HG03280 (cell line): ENCODE measurements around the gene CAMKMT.

Experiments
- ATAC-seq: cut with Tn5 transposase; IDR thresholded peaks from one replicate; pipeline ENCODE4 v1.9.1; 2021; ENCODE audit warnings: mild to moderate bottlenecking, moderate library complexity; ENCODE audit not compliant: unreplicated experiment

Gene CAMKMT

GRCh38 chr2:44766777-44767176 is 405.0 kb downstream of the CAMKMT start:
- ATAC-seq = no peak

- no peak for ATAC-seq
Observed at GRCh38 chr2:44767691-44768090, 405.9 kb downstream of the CAMKMT start.

GRCh38 chr2:44768438-44769236 is 406.9 kb downstream of the CAMKMT start:
- no peak for ATAC-seq

GRCh38 chr2:44769349-44770011 is 407.7 kb downstream of the CAMKMT start:
- no peak for ATAC-seq

- no peak for ATAC-seq
Observed at GRCh38 chr2:44770221-44771195, 408.8 kb downstream of the CAMKMT start.

- ATAC-seq = no peak
Observed at GRCh38 chr2:44771522-44771921, 409.8 kb downstream of the CAMKMT start.

- no peak for ATAC-seq
Observed at GRCh38 chr2:44772131-44772530, 410.4 kb downstream of the CAMKMT start.

- no peak for ATAC-seq
Observed at GRCh38 chr2:44772669-44773378, 411.1 kb downstream of the CAMKMT start.

- no peak for ATAC-seq
Observed at GRCh38 chr2:44774826-44775492, 413.2 kb downstream of the CAMKMT start.

- ATAC-seq = no peak
Observed at GRCh38 chr2:44777036-44777435, 415.3 kb downstream of the CAMKMT start.

- no peak for ATAC-seq
Observed at GRCh38 chr2:44777537-44777936, 415.8 kb downstream of the CAMKMT start.

- ATAC-seq = peak; percentile 42
Observed at GRCh38 chr2:44778221-44778654, 416.5 kb downstream of the CAMKMT start.

- ATAC-seq = peak; percentile 97
Observed at GRCh38 chr2:44778671-44779476, 417.1 kb downstream of the CAMKMT start.

GRCh38 chr2:44779793-44780192 is 418.0 kb downstream of the CAMKMT start:
- ATAC-seq = no peak

GRCh38 chr2:44780406-44780805 is 418.7 kb downstream of the CAMKMT start:
- no peak for ATAC-seq

- no peak for ATAC-seq
Observed at GRCh38 chr2:44785433-44785832, 423.7 kb downstream of the CAMKMT start.

- no peak for ATAC-seq
Observed at GRCh38 chr2:44786045-44786816, 424.5 kb downstream of the CAMKMT start.

GRCh38 chr2:44786817-44787214 is 425.1 kb downstream of the CAMKMT start:
- no peak for ATAC-seq
